Heart left ventricle (tissue), 13 donors: ENCODE measurements around the gene PTPRN2.

Experiments used
- POLR2A ChIP-seq, 2 donors: fragments of 450-650 bp; IDR thresholded peaks; one replicate each; pipeline ENCODE4 v1.6.1; 2017; ENCODE audit warnings: antibody characterized with exemption in 2 of 2, mild to moderate bottlenecking in 2 of 2, moderate library complexity in 2 of 2
- TF ChIP-seq, protein P1 (sequence below), 12 donors: fragments of 200-600 bp; sonication (generic) in 4 of 12; IDR thresholded peaks; one replicate each; pipeline versions ENCODE4 v1.5.0 to v1.8.0; 2018 to 2022; ENCODE audit warnings: antibody characterized with exemption in 12 of 12, mild to moderate bottlenecking in 5 of 12
- donor health status: ischemic (EF 13 %, LVEDD 7.1; RV severe dilation, severe dysfunction).
- donor health status: DM: no; HTN: yes; CAD: no.
- donor health status: DM: no; HTN: no; CAD: no.
- donor health status: ischemic (EF 25% LVEDD 6.9; RV normal size, moderate dysfunction).
- donor health status: ischemic (EF 25% LVEDD 5.7; RV mildly dilated, moderate dysfunction).
- donor health status: ischemic (EF 35%, LVEDD 5.7; RV mildly dilated, moderate dysfunction).
- donor health status: nonischemic (EF 11% LVEDD 7.7; RV severe dilation, severe dysfunction).
- donor health status: DM: yes; HTN: yes; CAD: no.
- donor health status: PGD.
- donor health status: ischemic (EF 29% LVEDD 5.4; RV normal size, mild dysfunction).
- donor health status: nonischemic (EF 23%, LVEDD 6.1; RV moderate dilation, normal function).

GRCh38 chr7:157807510-157807909 is 780.1 kb downstream of the PTPRN2 start:
- TF ChIP-seq, protein P1, sequence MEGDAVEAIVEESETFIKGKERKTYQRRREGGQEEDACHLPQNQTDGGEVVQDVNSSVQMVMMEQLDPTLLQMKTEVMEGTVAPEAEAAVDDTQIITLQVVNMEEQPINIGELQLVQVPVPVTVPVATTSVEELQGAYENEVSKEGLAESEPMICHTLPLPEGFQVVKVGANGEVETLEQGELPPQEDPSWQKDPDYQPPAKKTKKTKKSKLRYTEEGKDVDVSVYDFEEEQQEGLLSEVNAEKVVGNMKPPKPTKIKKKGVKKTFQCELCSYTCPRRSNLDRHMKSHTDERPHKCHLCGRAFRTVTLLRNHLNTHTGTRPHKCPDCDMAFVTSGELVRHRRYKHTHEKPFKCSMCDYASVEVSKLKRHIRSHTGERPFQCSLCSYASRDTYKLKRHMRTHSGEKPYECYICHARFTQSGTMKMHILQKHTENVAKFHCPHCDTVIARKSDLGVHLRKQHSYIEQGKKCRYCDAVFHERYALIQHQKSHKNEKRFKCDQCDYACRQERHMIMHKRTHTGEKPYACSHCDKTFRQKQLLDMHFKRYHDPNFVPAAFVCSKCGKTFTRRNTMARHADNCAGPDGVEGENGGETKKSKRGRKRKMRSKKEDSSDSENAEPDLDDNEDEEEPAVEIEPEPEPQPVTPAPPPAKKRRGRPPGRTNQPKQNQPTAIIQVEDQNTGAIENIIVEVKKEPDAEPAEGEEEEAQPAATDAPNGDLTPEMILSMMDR (IDR thresholded peaks at IDR 0.05) = no peak
- TF ChIP-seq POLR2A (IDR thresholded peaks at IDR 0.05) = no peak
